ENCODE results near the gene ACAP2. TPM values are rescaled to one million over a fixed set of nuclear protein-coding genes. Genes with fewer than 3 reads are reported as not detected.
A peak's percentile ranks its signal among the peaks of the same experiment; 100 is the strongest.

The ACAP2 gene
- total RNA-seq, 1 donor from 2014 or later = 14.3 TPM

- Histone ChIP-seq H3K9me3 (replicated peaks) (no peaks in the 10 kb centered on the region), H3K36me3 (no peaks in the 10 kb centered on the region), H3K4me3 (no peak overlapping the region), H3K27ac (replicated peaks) (peak overlapping the region; percentile 94), H3K27me3 (ENCODE audit: low read depth) (no peaks in the 10 kb centered on the region), H3K4me1 (peaks cover 43% of the 10 kb centered on the region)
- no peak for DNase-seq
- intact Hi-C loops (cut with micrococcal nuclease) = loop anchor here (5.0 to 10.0 kb wide), 2 partner anchors 143 to 575 kb away; no protein-coding TSS in a partner anchor
- no peak for TF ChIP-seq CTCF (IDR thresholded peaks at IDR 0.05; ENCODE audit: borderline replicate concordance)
Observed at GRCh38 chr3:195257454-195258448, 185.1 kb downstream of the ACAP2 start.

GRCh38 chr3:195256639-195257453 is 186.0 kb downstream of the ACAP2 start:
- no peak overlapping the region for H3K27ac ChIP-seq (replicated peaks)
- no peaks in the 10 kb centered on the region for H3K36me3 ChIP-seq

GRCh38 chr3:195255571-195256501 is 187.0 kb downstream of the ACAP2 start:
- H3K4me1 ChIP-seq = peaks cover 45% of the 10 kb centered on the region
- H3K9me3 ChIP-seq (replicated peaks) = no peaks in the 10 kb centered on the region
- no peak for TF ChIP-seq CTCF (IDR thresholded peaks at IDR 0.05; ENCODE audit: borderline replicate concordance)
- no peak for DNase-seq
- intact Hi-C loops (cut with micrococcal nuclease) = loop anchor here (5.0 to 10.0 kb wide), 2 partner anchors 141 to 574 kb away; no protein-coding TSS in a partner anchor
- H3K36me3 ChIP-seq = no peaks in the 10 kb centered on the region
- H3K27ac ChIP-seq (replicated peaks) = no peak overlapping the region
- H3K4me3 ChIP-seq = no peak overlapping the region
- no peaks in the 10 kb centered on the region for H3K27me3 ChIP-seq (ENCODE audit: low read depth)

More at GRCh38 chr3:195256639-195257453, 186.0 kb downstream of the ACAP2 start:
- intact Hi-C loops (cut with micrococcal nuclease) = loop anchor here (5.0 to 10.0 kb wide), 2 partner anchors 142 to 575 kb away; no protein-coding TSS in a partner anchor
- no peak for TF ChIP-seq CTCF (IDR thresholded peaks at IDR 0.05; ENCODE audit: borderline replicate concordance)
- Histone ChIP-seq H3K4me1 (peaks cover 43% of the 10 kb centered on the region), H3K27me3 (ENCODE audit: low read depth) (no peaks in the 10 kb centered on the region), H3K4me3 (no peak overlapping the region), H3K9me3 (replicated peaks) (no peaks in the 10 kb centered on the region)
- DNase-seq = no peak

- DNase-seq = no peak
- TF ChIP-seq CTCF (IDR thresholded peaks at IDR 0.05; ENCODE audit: borderline replicate concordance) = no peak
- no peaks in the 10 kb centered on the region for H3K36me3 ChIP-seq
- no peaks in the 10 kb centered on the region for H3K27me3 ChIP-seq (ENCODE audit: low read depth)
- no peaks in the 10 kb centered on the region for H3K9me3 ChIP-seq (replicated peaks)
- peaks cover 42% of the 10 kb centered on the region for H3K4me1 ChIP-seq
- no peak overlapping the region for H3K27ac ChIP-seq (replicated peaks)
- intact Hi-C loops (cut with micrococcal nuclease) = loop anchor here (5.0 to 10.0 kb wide), 2 partner anchors 140 to 573 kb away; no protein-coding TSS in a partner anchor
- no peak overlapping the region for H3K4me3 ChIP-seq
Observed at GRCh38 chr3:195255176-195255500, 187.7 kb downstream of the ACAP2 start.
